HFF-Myc (cell line): ENCODE data around the gene COMMD1.
"Not testable (repeated sequence)": the region's sequence is repeated elsewhere in the genome, so short reads cannot be mapped to it uniquely, and the experiment has no call there.

Source experiments
- DNase-seq: peaks from one replicate; pipeline ENCODE4 v3.0.0-alpha.2; 2011; ENCODE audit warnings: low read depth; ENCODE audit errors: extremely low read depth
- H3K4me3 ChIP-seq: replicated peaks from 2 replicates; pipeline ENCODE4 v1.5.1; 2011; ENCODE audit warnings: low read depth, mild to moderate bottlenecking, control low read depth, low read length
- CTCF ChIP-seq: IDR thresholded peaks from 2 replicates; pipeline ENCODE4 v1.5.1; 2012; ENCODE audit warnings: mild to moderate bottlenecking, low read depth, low read length, control low read depth; ENCODE audit errors: missing control alignments

The COMMD1 gene

DNA sequence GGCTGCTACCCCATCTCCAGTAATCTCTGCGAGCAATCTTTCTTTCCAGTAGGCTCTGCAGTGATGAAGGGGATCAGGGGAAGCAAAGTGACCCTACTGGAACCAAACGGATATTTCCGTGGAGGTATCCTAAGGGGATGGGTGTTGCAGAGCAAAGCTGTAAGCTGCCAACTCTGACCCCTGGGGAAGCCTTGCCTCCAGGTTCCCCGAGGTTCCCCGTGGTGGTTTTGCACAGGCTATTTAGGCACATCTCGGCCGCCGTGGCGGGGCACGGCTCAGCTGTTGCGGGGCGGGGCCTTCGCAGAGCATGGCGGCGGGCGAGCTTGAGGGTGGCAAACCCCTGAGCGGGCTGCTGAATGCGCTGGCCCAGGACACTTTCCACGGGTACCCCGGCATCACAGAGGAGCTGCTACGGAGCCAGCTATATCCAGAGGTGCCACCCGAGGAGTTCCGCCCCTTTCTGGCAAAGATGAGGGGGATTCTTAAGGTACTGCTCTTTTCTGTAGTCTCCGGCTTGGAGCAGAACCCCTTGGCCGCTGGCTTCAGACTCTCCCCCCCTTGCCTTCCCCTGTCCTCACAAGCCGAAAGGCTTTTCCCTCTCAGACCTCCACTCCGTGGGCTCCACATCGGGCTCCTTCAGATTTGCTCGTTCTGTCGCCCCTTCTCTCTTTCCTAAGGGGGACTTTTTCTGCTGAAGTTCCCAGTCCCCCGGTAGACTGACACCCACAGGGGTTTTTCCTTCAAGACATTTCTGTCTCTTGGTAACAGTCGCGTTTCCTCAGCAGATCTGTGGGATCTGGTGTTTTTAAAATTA is at the start of gene COMMD1:
Gene COMMD1 (plus strand): TSS at position 303 of the 814 bp plus-strand sequence. CDS start 5 bp downstream, at position 308.
- TF ChIP-seq CTCF = no peak
- DNase-seq = no peak
- H3K4me3 ChIP-seq = peak within 1 kb of the TSS; percentile 90

DNA sequence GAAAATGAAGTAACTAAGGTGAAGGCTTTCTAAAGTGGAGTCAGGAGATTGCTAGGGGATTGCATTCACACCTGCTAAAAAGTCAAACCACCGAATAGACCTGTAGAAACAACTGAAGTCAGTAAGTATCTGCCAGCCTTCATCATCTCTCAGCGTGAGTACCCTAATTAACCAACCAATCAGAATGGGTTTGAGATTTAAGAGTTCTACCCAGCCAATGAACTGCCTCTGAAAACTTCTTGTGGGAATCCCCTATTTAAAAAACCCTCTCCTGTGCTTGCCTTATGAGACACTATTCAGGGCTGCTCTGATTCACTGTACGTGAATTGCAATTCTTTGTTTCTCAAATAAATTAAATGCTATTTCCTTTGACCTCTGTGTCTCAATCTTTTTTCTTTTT is 48.2 kb upstream of the COMMD1 start:
- no peak overlapping the region for H3K4me3 ChIP-seq
- DNase-seq = no peak
- no peak for TF ChIP-seq CTCF

DNA sequence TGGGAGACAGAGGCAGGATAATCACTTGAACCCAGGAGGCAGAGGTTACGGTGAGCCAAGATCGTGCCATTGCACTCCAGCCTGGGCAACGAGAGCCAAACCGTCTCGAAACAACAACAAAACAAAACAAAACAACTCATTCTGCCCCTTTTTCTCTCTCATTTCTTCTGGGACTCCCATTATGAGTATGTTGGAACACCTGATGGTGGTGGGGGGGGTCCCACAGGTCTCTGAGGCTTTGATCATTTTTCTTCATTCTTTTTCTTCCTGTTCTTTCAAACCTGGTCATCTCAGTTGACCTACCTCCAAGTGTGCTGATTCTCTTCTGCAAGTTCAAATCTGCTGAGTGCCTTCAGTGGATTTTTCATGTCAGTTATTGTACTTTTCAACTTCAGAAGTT is 43.4 kb upstream of the COMMD1 start:
- no peak for TF ChIP-seq CTCF
- no peak for DNase-seq
- H3K4me3 ChIP-seq = no peak overlapping the region

DNA sequence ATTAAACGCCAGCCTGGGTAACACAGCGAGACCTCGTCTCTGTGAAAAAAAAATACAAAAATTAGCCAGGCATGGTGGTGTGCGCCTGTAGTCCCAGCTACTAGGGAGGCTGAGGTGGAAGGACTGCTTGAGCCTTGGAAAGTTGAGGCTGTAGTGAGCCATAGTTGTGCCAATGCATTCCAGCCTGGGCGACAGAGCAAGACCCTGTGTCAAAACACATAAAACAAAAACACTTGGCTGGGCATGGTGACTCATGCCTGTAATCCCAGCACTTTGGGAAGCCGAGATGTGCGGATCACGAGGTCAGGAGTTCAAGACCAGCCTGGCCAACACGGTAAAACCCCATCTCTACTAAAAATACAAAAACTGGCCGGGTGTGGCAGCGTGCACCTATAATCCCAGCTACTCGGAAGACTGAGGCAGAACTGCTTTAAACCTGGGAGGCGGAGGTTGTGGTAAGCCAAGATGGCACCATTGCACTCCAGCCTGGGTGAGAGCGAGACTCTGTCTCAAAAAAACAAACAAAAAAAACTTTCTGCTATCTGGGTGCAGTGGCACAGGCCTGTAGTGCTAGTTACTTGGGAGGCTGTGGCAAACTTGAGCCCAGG is 38.9 kb upstream of the COMMD1 start:
- not testable (repeated sequence) for DNase-seq, H3K4me3 ChIP-seq

DNA sequence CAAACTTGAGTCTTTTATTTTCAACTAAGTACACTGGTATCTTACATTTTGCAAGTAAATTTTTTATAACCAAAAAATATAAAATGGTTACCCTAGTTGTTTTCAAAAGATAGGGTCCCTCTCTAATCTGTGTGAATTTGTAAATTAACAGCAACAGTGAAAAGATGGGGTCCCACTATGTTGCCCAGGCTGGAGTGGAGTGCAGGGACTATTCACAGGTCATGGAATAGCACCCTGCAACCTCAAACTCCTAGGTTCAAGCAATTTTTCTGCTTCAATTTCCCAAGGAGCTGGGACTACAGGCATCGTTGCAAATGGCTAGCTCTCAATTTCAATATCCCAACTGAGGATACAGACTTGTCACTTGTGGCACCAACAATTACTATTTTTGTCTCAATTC is 29.1 kb upstream of the COMMD1 start:
- no peak for TF ChIP-seq CTCF
- no peak overlapping the region for H3K4me3 ChIP-seq
- DNase-seq = no peak

DNA sequence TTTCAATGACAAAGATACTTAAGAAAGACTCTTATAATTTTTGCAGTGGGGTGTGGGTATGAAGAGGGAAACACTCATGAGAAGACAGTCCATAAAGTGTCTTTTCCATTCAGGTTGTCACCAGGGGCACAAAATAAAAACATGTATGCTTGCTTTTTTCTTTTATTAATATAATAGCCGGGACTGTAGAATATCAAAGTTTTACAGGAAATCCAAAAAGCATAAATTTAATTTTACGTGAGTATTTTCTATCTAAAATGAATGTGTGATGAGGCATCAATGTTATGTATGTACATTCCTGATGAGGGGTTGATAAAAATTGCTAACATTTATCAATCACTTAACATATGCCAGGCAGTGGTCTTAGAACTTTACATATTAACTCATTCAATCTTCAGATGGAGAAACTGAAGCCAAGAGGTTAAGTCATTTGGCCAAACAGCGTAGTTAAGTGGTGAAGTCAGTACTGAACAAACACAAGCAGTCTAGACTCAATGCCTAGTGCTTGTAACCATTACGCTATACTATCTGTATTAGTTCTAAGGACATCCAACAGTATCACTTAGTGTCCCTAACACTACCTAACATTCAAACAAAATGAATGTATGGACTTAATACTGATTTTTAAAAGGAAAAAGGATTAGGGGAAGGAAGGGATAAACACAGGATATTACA is 27.8 kb upstream of the COMMD1 start:
- no peak for TF ChIP-seq CTCF
- no peak for DNase-seq
- H3K4me3 ChIP-seq = no peak overlapping the region

GRCh38 chr2:61878761-61879160 is 26.7 kb upstream of the COMMD1 start:
- DNase-seq = no peak
- H3K4me3 ChIP-seq = no peak overlapping the region
- no peak for TF ChIP-seq CTCF

- DNase-seq, H3K4me3 ChIP-seq: not testable (repeated sequence)
These were observed 26.1 kb upstream of the COMMD1 start for GRCh38 chr2:61879351-61879750.
